Sigmoid colon (tissue), 7 donors: ENCODE measurements around the gene CYP2W1. TPM values are rescaled to one million over a fixed set of nuclear protein-coding genes. Genes with fewer than 3 reads are reported as not detected.
A peak's percentile ranks its signal among the peaks of the same experiment; 100 is the strongest.

Experiments
- DNase-seq: peaks from one replicate; pipeline ENCODE4 v3.0.0-alpha.2; 2019
- H3K27ac ChIP-seq, 4 donors: fragments of 200-600 bp; sonication (generic); one replicate each; pipeline ENCODE4 v1.5.1; 2016 to 2019; ENCODE audit warnings: mild to moderate bottlenecking in 1 of 4
- H3K27me3 ChIP-seq, 3 donors: fragments of 200-600 bp; sonication (generic); one replicate each; pipeline ENCODE4 v1.5.1; 2019; ENCODE audit warnings: mild to moderate bottlenecking in 1 of 3
- H3K36me3 ChIP-seq, 4 donors: fragments of 200-600 bp; sonication (generic); one replicate each; pipeline ENCODE4 v1.5.1; 2016 to 2019
- H3K4me1 ChIP-seq, 4 donors: fragments of 200-600 bp; sonication (generic); one replicate each; pipeline ENCODE4 v1.5.1; 2017 to 2019
- H3K4me3 ChIP-seq, 4 donors: fragments of 200-600 bp; sonication (generic); one replicate each; pipeline ENCODE4 v1.5.1; 2017 to 2019; ENCODE audit warnings: mild to moderate bottlenecking in 2 of 4, moderate library complexity in 1 of 4
- H3K9me3 ChIP-seq, 4 donors: fragments of 200-600 bp in 3 of 4; sonication (generic) in 3 of 4; one replicate each; pipeline versions ENCODE4 v1.5.1 to v1.6.1; 2013 to 2019
- CTCF ChIP-seq, 4 experiments: fragments of 450-650 bp in 3 of 4; fragments of 200-600 bp in 1 of 4; IDR thresholded peaks; one replicate each; pipeline ENCODE4 v1.5.1; 2016 to 2019; ENCODE audit warnings: antibody characterized with exemption in 4 of 4, mild to moderate bottlenecking in 3 of 4, moderate library complexity in 2 of 4
- EP300 ChIP-seq, 4 donors: sonication (generic); formaldehyde crosslinking; IDR thresholded peaks; one replicate each; pipeline ENCODE4 v1.6.1; 2017; ENCODE audit warnings: antibody characterized with exemption in 4 of 4
- POLR2A ChIP-seq, 2 donors: fragments of 450-650 bp; IDR thresholded peaks; one replicate each; pipeline ENCODE4 v1.6.1; 2016; ENCODE audit warnings: antibody characterized with exemption in 2 of 2, mild to moderate bottlenecking in 2 of 2, moderate library complexity in 2 of 2
- POLR2AphosphoS5 ChIP-seq, 4 donors: sonication (generic); formaldehyde crosslinking; IDR thresholded peaks; one replicate each; pipeline ENCODE4 v1.6.1; 2017; ENCODE audit warnings: antibody characterized with exemption in 4 of 4
- WGBS, 2 donors: extraction: QIAGEN DNeasy Blood & Tissue Kit; methylation state at CpG; one replicate each; pipeline ENCODE4 v1.1.7; 2013; 5-methylcytosine and 5-hydroxymethylcytosine counted together
- intact Hi-C: fragments of 100-400 bp; cut with DNase I; formaldehyde crosslinking; loops from one replicate; pipeline ENCODE4 v1.15.1; 2023
- polyA plus RNA-seq, 3 donors: library from polyadenylated mRNA; stranded (reverse); fragments of 200-250 nt; gene quantifications; one replicate each; pipeline ENCODE4 v1.2.3, GENCODE V29; 2013
- total RNA-seq, 4 donors: library from RNA; depleted of rRNA; stranded (reverse); fragments of >200 nt; gene quantifications; one replicate each; pipeline ENCODE4 v1.1.0, GENCODE V29; 2016
- donor health status: healthy with polysubstance abuse.
- donor health status: Bipolar disorder and iron deficiency.
- donor health status: healthy.

Gene CYP2W1
- total and polyA plus RNA-seq, 7 donors, result 0.83 to 3.8 TPM; not detected in 5

DNA sequence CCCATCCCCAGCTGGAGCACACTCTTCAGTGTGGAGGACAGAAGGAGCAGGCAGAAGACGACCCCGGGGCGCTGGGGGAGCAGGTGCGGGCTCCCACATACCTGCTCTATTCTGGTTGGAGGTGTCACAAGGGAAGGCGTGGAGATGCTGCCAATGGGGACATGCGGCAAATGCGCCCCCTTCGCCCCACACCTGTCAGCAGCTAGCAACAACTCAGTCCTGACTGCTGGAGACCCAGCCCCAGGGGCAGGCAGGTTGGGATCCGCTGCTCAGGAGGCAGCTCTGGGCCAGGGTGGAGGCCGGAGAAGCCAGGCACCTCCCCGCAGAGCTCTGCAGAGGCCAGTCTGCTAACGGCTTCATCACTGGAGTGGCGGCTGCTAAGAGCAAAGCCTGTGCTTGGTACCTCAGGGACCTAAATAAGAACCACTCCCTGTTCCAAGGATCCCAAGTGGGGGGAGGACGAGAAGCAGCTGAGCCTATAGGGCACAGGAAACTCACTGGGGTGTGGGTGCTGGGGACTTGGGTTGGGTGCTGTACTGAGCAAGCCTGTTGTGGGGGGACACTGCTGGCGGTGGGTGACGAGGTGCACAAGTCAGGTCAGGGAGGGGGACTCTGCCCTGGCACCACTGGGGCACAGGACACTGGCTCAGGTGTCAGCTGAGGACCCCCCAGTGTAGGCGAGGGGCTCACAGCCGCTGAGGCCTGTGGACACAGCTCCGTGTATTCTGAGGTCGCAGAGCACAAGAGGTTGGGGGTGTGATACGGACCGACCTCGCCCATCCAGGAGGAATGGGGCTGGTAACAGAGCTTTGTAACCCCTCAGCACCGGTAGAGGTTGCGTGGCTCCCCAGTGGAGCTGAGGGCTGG, 42.1 kb downstream of the CYP2W1 start:
- H3K9me3 ChIP-seq, result no peaks in the 10 kb centered on the region
- H3K4me1 ChIP-seq, result peaks cover 0 to 44% (median 25%) of the 10 kb centered on the region in 4 donors
- no peak overlapping the region for H3K4me3 ChIP-seq
- no peaks in the 10 kb centered on the region for H3K27me3 ChIP-seq
- WGBS, 2 donors, result 91 to 94% methylated on average over 25 of the region's 25 CpGs
- no peak for DNase-seq
- peaks cover 0 to 24% (median 0%) of the 10 kb centered on the region in 4 donors for H3K36me3 ChIP-seq
- no peak for TF ChIP-seq POLR2AphosphoS5 (IDR thresholded peaks at IDR 0.05)
- TF ChIP-seq EP300 (IDR thresholded peaks at IDR 0.05), result no peak
- no peak for TF ChIP-seq CTCF (IDR thresholded peaks at IDR 0.05)
- no peak for TF ChIP-seq POLR2A (IDR thresholded peaks at IDR 0.05)
- intact Hi-C loops, result loop anchor here (5.0 kb wide), 1 partner anchor 33 kb away; no protein-coding TSS in a partner anchor
- no peak overlapping the region for H3K27ac ChIP-seq

DNA sequence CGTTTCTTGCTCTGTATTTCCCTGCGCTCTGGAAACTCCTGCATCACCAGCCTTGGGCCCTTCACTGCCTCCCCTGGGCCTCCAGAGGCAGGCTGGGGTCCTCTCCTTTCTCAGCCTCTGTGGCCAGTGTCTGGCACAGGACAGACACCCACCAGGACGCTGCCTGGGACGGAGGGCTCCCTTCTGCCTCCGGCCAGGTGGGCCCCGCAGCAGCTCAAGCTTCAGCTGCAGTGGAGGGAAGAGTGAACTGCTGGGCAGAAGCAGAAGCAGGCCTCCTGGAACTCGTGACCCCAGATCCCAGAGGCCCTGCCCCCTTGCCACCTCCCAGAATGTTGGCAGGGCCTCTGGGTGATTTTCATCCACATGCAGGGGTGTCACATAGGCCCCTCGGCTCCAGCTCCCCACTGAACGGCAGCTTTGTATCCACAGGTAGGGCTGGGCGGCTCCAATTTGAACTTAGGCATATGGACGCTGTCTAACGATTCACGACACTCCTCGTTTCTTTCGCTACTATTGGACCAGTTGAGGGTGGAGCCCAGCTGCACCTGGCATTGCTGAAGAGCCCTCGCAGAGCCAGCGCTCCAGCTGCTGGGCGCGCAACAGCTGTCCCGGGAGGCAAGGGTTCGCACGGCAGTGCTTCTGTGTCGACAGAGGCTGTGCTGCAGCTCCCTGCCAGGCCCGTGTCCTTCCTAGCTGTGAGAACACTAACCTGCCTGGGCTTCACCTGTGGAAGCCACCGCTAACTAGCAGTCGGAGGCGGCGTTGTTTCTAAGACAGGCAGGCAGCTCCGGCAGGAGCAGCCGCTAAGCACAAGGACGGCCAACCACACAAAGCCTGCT, 43.0 kb downstream of the CYP2W1 start:
- DNase-seq, result no peak
- H3K27ac ChIP-seq, result no peak overlapping the region
- H3K4me1 ChIP-seq, result peaks cover 0 to 44% (median 25%) of the 10 kb centered on the region in 4 donors
- no peaks in the 10 kb centered on the region for H3K27me3 ChIP-seq
- intact Hi-C loops, result loop anchor here (5.0 kb wide), 1 partner anchor 34 kb away; no protein-coding TSS in a partner anchor
- TF ChIP-seq POLR2A (IDR thresholded peaks at IDR 0.05), result no peak
- TF ChIP-seq POLR2AphosphoS5 (IDR thresholded peaks at IDR 0.05), result no peak
- no peak for TF ChIP-seq CTCF (IDR thresholded peaks at IDR 0.05)
- no peak for TF ChIP-seq EP300 (IDR thresholded peaks at IDR 0.05)
- H3K4me3 ChIP-seq, result no peak overlapping the region
- H3K36me3 ChIP-seq, result peaks cover 0 to 24% (median 0%) of the 10 kb centered on the region in 4 donors
- no peaks in the 10 kb centered on the region for H3K9me3 ChIP-seq
- WGBS, 2 donors, result 87 to 91% methylated on average over 31 of the region's 31 CpGs

- peak overlapping the region in 3 of 4 donors; percentile 93 to 97 (median 95) for H3K27ac ChIP-seq
- WGBS, 2 donors, result 83 to 93% methylated on average over 20 of the region's 20 CpGs
- peaks cover 0 to 44% (median 25%) of the 10 kb centered on the region in 4 donors for H3K4me1 ChIP-seq
- H3K4me3 ChIP-seq, result peak overlapping the region in 1 of 4 donors; percentile 47
- H3K36me3 ChIP-seq, result peaks cover 0 to 20% (median 0%) of the 10 kb centered on the region in 4 donors
- H3K27me3 ChIP-seq, result no peaks in the 10 kb centered on the region
- TF ChIP-seq CTCF (IDR thresholded peaks at IDR 0.05) (no peak), POLR2AphosphoS5 (IDR thresholded peaks at IDR 0.05) (no peak), EP300 (IDR thresholded peaks at IDR 0.05) (no peak), POLR2A (IDR thresholded peaks at IDR 0.05) (no peak)
- no peaks in the 10 kb centered on the region for H3K9me3 ChIP-seq
- DNase-seq, result no peak
- intact Hi-C loops, result loop anchor here (5.0 kb wide), 1 partner anchor 34 kb away; no protein-coding TSS in a partner anchor
These were observed 43.8 kb downstream of the CYP2W1 start for GRCh38 chr7:1026721-1027161.

GRCh38 chr7:1027242-1028043, 44.5 kb downstream of the CYP2W1 start:
- Histone ChIP-seq H3K27ac (peak overlapping the region; percentile 93 to 97 (median 96)), H3K9me3 (no peaks in the 10 kb centered on the region), H3K4me1 (peaks cover 0 to 44% (median 25%) of the 10 kb centered on the region in 4 donors), H3K4me3 (peak overlapping the region; percentile 47 to 97 (median 74)), H3K27me3 (no peaks in the 10 kb centered on the region), H3K36me3 (peaks cover 0 to 18% (median 0%) of the 10 kb centered on the region in 4 donors)
- 34 to 37% methylated on average over 69 of the region's 69 CpGs for WGBS, 2 donors
- TF ChIP-seq POLR2A (IDR thresholded peaks at IDR 0.05) (no peak), CTCF (IDR thresholded peaks at IDR 0.05) (no peak), POLR2AphosphoS5 (IDR thresholded peaks at IDR 0.05) (no peak), EP300 (IDR thresholded peaks at IDR 0.05) (no peak)
- DNase-seq, result no peak
- intact Hi-C loops, result loop anchor here (2.0 to 5.0 kb wide), 2 partner anchors 15 to 35 kb away; no protein-coding TSS in a partner anchor
